ENCODE results near the gene ALDH3B2.
A peak's percentile ranks its signal among the peaks of the same experiment; 100 is the strongest.
"Not testable (repeated sequence)": the region's sequence is repeated elsewhere in the genome, so short reads cannot be mapped to it uniquely, and the experiment has no call there.

Gene ALDH3B2

GRCh38 chr11:67682126-67683034 lies 8.0 kb upstream of the ALDH3B2 start:
- not testable (repeated sequence) for DNase-seq

DNA sequence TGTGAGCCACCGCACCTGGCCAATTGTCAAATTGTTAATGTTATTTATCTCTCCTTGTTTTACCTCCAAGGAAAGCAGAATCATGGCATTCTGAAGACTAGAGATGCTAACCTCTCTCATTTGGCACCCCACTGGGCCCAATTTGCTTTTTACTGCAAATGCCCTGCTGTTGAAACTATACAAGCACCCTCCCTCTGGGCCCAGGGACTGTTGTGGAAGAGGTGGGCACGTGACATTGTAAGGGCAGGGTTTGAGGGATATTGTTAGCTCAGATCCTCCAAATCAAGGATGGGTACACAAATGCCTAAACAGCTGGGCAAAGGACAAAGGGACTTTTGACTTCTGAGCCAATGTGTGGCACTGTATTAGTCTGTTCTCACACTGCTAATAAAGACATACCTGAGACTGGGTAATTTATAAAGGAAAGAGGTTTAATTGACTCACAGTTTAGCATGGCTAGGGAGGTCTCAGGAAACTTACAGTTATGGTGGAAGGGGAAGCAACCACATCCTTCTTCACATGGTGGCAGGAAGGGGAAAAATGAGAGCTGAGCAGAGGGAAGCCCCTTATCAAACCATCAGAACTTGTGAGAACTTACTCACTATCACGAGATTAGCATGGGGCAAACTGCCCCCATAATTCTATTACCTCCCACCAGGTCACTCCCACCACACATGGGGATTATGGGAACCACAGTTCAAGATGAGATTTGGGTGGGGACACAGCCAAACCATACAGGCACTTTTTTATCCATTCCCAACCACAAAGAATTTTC lies 6.5 kb upstream of the ALDH3B2 start:
- DNase-seq, result no peak

GRCh38 chr11:67675058-67675747 lies 780 bp upstream of the ALDH3B2 start:
- DNase-seq, result no peak

GRCh38 chr11:67673902-67674301 lies 521 bp downstream of the ALDH3B2 start:
- no peak for DNase-seq

- DNase-seq, result no peak
Measured at GRCh38 chr11:67673358-67673757, 1.1 kb downstream of the ALDH3B2 start.

GRCh38 chr11:67671211-67671520 lies 3.3 kb downstream of the ALDH3B2 start:
- no peak for DNase-seq

DNA sequence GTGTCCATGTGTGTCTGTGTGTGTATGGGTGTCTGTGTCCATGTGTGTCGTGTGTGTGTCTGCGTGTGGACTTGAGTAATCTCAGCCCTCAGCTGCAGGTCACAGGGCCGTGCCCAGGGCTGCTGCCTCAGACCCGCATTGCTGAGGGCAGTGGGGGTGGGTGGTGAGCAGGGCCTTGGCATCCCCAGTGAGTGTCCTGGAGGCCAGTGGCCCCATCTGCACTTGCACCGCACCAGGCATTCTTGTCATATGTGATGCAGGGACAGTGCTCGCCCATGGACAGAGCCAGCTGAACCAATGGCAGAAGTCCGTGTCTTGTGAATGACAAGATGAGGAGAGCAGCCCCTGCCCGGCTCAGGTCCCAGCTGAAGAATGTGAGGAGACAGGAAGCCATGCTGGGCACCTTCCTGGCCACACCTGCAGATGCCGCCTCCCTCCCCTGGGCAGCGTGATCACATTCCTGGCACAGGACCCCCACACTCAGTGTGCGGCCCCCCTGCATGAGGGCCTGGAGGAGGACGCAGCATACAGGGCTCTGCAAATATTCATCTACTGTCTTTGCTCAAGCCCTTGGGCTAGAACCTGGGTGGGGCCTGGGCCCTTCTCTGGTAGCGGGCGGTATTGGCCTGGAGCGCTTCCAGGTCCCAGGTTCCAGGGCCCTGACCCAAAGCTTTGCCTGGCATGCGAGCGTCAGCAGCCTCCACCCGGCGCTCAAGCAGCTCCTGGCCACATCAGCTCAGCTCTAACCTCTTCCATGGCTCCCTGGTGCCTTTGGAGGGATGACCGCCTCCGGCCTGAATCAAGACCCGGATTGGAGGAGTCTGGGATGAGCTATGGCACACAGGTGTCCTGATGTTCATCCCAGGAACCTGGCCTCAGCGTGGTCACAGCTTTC lies 3.9 kb downstream of the ALDH3B2 start:
- no peak for DNase-seq

GRCh38 chr11:67668192-67668551 lies 6.3 kb downstream of the ALDH3B2 start:
- no peak for DNase-seq

DNA sequence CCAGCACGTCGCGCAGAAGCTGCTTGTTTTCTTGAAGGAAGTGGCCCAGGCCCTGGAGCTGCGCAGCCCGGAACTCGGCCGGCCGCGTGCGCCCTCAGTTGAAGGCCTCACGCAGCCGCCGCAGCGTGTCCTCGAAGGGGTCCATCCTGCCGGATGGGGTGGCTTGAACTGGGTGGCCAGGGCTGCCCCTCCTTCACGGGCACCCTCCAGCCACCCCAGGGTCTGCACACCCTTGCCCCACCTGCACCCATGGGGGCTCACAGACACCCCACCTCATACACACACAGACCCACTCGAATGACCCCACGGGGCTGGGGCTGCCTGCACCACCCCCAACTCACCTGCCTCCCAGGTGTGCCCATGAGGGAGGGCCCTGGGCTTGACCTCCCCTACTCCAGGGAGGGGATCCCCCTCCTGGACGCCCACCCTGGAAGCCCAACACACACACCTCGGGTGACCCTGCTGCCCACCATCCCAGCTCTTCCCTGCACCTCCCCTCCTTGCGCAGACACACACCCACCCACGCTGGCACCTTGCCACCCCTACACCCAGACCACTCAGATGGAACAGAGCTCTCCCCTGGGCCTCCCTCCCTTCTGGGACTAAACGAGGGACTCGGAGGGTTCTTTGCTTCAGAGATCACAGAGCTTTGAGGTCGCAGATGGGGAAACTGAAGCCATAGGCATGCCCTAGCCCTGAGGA lies 6.8 kb downstream of the ALDH3B2 start:
- DNase-seq, result peak in 1 of 2 donors; percentile 41

DNA sequence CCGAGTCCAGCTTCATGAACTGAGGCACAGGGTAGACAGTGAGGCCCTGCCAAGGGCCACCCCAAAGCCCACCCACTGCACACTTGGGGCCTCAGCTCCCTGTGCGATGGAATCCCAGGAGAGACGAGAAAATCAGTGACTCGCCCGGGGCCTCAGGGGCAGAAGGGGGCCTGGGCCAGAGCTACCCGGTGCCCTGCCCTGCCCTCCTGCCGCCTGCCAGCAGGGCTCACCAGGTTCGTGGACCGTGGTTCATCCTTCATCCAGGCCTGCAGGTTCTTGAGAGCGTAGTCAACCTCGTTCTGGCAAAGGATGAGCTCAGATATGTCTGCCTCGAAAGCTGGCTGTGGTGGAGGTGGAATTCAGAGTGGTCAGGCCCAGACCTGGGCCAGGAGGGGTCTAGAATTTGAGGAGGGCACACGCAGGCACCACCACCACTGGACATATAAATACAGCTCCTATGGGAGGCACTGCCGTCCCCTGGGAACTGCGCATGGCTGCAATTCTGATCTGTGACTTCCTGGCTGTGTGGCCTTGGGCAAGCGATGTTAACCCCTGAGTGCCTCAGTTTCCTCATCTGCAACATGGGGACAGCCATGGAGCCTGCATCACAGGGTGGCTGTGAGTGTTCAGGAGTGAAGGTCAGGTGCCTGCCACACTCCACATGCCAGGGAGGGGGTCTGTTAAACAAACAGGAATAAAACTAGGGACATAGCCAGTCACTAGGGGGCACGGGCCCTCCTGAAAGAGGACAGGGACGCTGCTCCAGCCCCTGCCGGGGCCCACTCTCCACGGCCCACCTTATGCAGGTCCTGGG lies 7.5 kb downstream of the ALDH3B2 start:
- DNase-seq, result no peak

GRCh38 chr11:67666303-67666645 lies 8.1 kb downstream of the ALDH3B2 start:
- no peak for DNase-seq

DNA sequence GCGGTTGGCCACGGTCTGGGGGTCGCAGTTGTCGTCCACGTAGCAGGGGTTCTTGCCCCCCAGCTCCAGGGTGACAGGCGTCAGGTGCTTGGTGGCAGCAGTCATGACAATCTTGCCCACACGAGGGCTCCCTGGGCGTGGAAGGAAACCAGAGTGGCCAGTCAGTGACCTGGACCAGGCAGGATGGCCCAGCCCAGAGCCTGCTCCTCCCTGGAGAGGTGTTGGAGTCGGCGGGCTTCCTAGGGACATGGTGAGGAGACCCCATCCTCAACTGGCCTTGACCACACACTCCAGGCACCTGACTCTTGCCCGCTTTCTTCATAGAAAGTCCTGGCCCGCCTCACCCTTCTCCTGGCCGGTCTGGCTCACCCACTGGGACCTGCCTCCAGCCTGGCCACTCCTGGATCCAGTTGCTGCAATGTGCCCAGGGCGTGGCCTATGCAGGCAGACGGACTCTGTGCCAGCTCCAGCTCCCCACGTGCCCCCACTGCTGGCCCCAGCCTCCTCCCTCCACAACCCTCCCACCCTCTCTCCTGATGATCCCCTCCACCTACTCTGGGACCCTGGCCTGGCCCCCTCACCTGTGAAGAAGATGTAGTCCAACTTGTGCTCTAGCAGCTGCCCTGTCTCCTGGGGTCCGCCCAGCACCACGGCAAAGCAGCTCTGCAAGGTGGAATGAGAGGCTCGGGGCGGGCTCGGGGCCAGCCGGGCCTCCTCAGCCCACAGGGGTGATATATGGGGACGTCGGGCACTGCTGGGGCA lies 8.7 kb downstream of the ALDH3B2 start:
- no peak for DNase-seq

DNA sequence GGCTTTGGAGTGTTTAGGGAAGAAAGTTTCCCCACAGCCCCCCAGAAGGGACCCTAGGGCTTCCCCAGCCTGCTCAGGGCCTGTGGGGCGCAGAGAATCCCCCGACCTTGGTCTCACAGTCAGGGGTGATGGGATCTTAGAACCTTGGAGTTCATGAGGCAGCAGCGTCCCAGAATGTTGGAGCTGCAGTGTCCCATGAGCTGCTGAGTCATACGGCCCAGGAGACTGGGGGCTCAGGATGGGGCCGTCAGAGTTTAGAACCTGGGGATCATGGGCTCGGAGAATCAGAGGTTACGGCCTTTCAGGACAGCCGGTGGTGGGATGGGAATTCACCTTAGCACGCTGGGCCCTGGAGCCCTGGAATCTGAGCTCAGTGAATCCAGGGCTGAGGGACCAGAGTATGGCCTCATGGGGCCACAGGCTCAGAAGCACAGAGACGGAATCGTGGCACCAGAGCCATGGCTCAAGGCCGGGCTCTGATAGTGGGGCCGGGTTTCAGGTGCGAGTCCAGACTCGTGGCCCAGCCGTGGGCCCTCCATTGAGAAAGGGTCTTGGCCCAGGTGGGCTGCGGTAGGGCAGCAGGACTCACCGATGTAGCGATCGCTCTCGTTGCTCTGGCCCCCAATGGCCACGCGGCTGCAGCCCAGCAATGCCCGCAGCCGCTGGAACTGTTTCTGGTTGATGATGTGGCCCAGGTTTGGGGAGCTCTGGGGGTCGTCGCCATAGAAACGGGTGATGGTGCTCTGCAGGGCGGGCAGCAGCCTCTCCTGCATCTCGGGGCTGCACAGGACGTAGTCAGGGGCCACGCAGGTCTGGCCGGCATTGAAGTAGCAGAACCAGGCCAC lies 9.5 kb downstream of the ALDH3B2 start:
- no peak for DNase-seq

DNA sequence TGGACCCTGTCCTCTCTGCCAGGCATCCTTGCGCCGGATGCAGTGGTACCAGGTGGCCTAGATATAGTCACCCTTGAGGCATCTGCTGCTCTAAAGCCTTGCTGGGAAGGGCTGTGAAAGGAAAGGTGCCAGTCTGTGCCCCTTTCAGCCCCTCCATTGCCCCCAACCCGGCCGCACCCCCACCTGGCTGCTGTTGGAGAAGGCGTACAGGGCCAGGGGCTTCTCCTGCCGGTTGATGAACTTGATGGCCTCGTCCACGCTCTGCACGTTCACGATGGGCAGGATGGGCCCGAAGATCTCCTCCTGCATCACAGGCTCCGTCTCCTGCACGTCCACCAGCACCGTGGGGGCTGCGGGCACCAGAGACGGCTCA lies 10.2 kb downstream of the ALDH3B2 start:
- no peak for DNase-seq

DNA sequence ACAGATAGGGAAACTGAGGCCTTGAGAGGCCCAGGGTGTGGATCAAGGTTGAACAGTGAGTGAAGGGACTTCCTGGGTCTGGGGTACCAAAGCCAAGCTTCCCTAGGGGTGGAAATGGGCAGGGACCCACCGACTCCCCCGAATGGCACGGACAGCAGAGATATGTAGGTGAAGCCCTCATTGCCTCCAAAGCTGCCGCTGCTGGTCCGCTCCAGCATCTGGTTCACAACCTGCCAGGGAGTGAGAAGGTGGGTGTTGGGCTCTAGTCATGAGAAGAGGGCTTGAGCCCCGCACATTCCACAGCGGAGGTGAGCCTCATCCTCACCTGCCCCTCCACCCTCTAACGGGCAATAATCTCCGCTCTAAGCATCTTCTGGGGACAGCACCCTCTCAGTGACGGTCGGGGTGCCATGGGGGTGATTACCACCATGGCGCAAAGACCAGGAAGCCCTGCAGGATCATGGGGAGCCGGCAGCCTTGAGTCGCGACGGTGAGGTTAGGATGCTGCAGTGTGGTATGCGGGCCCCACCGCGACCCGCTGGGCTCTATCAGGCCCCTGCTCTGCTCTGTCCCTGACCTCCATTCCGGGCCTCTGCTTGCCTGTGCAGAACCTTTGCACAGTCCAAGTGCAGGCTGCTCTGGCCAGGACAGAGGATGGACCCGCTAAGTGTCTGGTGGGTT lies 10.8 kb downstream of the ALDH3B2 start:
- no peak for DNase-seq

DNA sequence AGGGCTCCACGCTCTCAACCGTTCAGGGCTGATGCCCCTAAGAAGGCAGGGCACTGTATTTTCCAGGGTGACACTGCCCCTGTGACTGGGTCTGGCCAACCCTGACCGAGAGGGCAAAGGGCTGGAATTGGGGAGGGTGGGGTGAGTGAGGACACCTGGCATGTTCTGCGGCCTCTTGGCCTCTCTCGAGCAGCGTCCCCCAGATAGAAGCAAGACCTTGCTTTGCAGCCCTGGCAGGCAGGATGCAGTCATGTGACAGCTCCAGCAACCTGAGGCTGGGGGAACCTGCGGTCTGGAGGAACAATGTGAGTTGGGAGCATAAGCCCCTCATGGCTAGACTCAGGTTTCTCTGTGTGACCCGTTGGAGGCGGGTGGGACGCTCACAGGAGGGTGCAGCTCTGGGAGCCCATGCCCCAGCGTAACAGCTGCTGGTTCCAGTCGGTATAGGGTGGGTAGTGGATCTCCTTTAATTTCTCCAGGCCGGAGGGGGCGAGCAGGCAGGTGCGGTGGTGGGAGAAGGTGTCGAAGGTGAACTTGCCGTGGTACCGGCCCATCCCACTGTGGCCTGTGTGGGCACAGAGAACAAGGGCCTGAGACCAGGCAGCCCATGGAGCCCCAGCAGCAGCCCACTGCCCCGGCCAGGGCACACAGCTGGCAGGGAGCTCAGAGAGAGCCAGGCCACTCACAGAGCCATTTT lies 11.4 kb downstream of the ALDH3B2 start:
- DNase-seq, result no peak

- no peak for DNase-seq
Measured at GRCh38 chr11:67662142-67662834, 12.1 kb downstream of the ALDH3B2 start.

GRCh38 chr11:67660752-67661151 lies 13.7 kb downstream of the ALDH3B2 start:
- not testable (repeated sequence) for DNase-seq
